SK-N-MC (cell line): Measurements from ENCODE around the gene RUNX1.

Experiments used
- EZH2 ChIP-seq: fragments of 200-600 bp; sonication (generic); IDR thresholded peaks from one replicate; pipeline ENCODE4 v1.6.1; 2017; ENCODE audit warnings: antibody characterized with exemption
- POLR2AphosphoS5 ChIP-seq: IDR thresholded peaks from 2 replicates; pipeline ENCODE4 v1.6.1; 2012; ENCODE audit warnings: mild to moderate bottlenecking, low read depth, low read length, borderline replicate concordance

GRCh38 chr21:34970167-34970500 is 79.0 kb downstream of the RUNX1 start:
- TF ChIP-seq POLR2AphosphoS5 (no peak), EZH2 (no peak)
